NCI-H82 treated with DMSO at 0.1 percent for 48 hours (cell line): ENCODE results near the gene SLC6A17.

Experiments
- DNase-seq: peaks from one replicate; lab custom pipeline; 2025; ENCODE audit not compliant: unreplicated experiment; lab: John Stamatoyannopoulos, UW

Gene SLC6A17

DNA sequence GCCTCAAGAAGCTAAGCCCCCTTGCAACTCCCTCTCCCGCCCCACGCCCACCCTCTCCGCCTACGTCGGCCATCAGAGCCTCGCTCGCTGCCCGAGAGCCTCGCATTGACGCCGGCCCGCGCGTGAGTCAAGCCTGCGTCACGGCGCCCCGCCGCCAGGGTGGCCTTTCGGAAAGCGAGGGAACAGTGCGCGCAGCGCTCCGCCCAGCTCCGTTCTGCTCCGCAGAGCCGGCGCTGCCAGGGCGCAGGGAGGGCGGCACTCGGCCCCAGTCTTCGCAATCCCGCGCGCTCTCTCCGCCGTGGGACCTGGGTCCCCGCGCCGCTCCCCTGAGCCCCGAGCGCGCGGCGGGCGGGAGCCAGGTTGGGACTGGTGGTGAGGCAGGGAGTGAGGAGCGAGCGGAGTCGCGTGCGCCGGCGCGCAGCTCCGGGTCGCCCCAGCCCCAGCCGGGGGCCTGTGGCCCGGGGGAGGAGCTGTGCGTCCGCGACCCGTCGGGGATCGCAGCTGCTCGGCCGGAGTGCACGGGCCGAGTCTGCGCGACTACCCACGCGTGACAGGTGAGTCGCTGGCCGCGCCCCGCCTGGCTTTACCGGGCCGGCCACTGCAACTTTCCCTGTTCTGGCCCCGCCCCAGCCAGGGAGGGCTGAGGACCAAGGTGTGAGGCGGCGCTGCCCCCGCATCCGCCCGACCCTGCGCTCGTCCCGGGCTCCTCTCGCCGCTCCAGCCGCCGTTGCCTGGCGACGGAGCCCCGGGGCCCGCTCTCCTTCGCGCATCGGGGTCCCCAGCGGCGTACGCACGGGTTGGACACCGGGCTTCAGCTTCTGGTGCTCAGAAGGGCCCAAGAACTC is at the start of gene SLC6A17:
Gene SLC6A17 (plus strand): TSS at position 165 of the 845 bp plus-strand sequence. CDS start 16,436 bp downstream, outside the sequence.
- no peak for DNase-seq

DNA sequence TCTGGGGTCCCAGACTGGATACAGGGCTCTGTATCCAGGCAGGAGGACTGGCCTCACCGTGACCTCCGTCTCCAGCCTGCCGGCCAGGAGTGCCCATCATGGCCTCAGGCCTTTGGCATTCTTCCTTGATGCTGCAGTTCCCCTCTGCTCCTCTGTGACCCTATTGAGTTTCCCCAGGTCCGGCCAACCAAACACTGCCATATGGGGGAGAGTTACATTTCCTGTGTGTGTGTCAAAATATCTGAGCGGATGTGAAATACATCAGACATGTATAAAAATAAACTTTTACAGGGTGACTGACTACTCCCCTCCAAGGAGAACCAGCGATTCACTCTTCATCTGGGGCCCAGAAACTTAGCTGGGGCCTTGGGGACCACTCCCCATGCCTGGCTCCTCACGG is 48.2 kb upstream of the SLC6A17 start:
- DNase-seq: no peak

DNA sequence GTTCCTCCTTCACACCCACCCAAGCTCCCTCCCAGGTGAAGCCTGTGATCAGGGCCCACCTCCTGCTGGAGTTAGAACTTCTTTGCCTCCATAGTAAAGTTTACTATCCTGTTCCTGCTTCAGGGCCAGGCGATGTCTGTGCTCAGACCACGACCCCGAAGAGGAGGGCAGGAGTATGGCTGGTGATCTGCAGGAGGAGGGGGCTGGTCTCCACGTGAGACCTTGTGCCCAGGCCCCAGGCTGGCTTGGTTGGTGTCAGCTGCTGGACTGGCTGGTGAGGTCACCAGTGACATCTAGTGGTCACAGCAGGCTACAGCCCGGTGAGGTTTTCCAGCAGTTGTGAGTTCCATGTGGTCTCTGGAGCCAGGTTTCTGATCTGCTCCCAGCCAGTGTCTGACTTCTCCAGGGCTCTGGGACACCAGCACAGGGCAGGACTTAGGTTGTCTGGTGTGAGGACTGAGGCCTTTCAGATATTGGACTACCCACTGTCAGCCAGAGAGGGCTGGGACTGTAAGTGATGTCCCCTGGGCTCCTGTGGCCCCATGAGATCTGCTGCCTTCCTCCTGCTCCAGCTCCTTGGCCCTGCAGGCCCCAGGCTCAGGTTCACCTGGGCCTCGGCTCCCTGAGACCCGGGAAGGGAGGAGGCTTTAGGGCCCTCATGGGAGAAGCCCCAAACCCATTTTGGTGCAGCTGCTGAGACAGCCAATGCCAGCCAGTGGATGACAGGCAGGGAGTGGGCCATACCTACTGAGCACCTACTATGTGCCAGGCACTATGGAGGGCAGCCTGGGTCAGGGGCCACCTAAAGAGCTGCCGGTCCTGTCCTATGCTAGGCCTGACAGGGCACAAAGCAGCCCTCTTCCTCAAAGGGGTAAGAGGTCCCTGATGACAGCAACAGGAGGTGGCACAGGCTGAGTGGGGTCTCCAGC is 44.0 kb upstream of the SLC6A17 start:
- peak; percentile 17 for DNase-seq

DNA sequence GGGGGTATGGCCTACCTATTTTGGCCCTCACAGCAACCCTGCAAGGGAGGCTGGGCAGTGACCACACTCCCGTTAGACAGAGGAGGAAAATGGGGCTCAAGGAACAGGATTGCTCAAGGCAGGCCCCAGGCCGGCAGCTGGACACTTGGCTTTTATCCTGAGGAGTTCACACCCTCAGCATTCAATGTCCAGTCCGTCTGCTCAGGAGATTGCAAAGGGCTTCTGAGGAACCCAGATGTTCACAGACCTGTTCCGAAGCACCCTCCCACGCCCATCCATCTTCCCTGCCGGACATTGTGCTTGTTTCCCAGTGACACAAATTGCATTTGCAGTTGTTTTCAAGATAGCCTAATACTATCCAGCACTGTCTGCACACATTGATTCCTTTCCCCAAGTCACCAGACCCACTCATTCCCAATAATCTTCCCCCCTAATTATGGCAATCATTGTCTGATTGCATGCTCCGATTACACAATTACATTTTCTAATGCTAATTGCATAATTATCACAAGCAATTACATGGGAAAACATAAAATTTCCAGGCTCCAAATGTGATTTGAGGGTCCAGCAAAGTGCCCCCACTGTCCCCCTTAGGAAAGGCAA is 42.3 kb upstream of the SLC6A17 start:
- no peak for DNase-seq

DNA sequence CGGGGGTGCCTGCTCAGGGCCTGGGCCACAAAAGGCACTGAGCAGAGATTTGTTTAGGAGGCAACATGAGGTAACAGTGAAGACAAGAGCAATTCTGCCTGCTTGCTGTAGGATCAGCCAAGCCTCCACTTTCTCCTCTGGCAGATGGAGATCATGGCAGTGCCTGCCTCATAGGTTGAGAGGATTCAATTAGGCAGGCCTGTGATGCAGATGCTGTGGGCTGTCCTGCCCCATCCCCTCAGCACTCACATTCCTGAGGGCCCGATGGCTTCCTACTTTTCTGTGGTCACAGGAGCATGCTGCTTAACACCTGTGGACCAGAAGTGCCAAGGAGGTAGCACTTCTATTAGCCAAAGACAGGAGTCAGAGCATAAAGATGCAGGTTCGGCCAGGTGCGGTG is 39.2 kb upstream of the SLC6A17 start:
- no peak for DNase-seq

DNA sequence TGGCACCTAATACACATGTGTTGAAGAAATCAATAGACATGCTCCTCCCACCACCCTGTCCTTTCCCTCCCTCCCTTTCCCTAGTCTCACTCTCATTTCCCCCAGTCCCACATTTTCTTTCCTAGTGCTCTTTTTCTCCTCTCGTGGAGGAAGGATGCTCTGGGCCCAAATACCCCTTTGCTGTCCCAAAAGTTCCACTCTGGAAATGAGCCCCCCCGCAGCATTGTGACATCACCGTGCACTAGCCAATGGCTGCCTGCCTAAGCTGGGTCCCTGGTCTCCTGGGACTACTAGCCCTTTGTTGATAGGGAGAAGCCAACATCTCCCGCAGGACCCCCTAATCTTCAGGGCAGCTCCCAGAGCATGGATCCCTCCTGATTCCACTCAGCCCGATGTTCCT is 38.2 kb upstream of the SLC6A17 start, which contains the start of gene UBL4B:
Gene UBL4B (plus strand): TSS at position 301 of the 400 bp plus-strand sequence. CDS start 92 bp downstream, at position 393.
- no peak for DNase-seq

DNA sequence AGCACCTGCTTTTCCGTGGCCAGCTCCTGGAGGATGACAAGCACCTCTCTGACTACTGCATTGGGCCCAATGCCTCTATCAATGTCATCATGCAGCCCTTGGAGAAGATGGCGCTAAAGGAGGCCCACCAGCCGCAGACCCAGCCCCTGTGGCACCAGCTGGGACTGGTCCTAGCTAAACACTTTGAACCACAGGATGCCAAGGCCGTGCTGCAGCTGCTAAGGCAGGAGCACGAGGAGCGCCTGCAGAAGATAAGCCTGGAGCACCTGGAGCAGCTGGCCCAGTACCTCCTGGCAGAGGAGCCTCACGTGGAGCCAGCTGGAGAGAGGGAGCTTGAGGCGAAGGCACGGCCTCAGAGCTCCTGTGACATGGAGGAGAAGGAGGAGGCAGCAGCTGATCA is 37.6 kb upstream of the SLC6A17 start:
- no peak for DNase-seq

DNA sequence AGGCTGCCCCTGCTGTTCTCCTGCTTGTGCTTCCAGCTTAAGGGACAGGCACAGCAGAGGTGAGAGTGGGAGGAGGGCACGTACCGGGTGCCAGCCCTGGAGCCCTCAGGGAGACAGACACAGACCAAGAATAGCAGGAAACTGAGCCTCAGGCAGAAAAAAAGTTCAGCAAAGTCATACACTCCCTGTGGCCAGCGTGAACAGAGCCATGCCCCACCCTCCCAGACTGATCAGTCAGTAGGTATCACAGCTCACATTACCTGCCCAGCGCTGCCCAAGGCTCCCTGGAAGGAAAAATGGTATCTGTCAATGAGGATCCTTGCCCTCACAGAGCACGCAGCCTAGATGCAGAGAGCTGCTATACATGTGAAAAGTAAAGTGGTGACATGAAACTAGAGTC is 36.7 kb upstream of the SLC6A17 start:
- no peak for DNase-seq

DNA sequence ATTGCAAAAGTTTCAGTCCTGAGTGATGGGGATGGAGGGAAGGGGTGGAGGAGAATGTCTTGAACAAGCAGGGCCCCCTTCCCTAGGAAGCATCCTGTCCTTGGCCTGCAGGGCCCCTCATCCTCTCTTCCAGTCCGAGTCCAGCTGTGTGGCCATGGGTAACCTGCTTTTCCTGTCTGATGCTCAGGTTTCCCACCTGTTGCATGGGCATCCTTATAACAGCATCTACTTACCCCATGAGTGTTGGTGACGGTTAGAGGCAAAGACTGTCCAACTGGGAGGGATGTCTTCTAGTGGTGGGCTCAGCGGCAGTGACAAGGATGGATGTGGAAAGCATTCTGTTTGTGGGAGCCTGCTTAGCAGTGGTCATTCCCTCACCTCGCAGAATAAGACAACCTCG is 36.1 kb upstream of the SLC6A17 start:
- no peak for DNase-seq

DNA sequence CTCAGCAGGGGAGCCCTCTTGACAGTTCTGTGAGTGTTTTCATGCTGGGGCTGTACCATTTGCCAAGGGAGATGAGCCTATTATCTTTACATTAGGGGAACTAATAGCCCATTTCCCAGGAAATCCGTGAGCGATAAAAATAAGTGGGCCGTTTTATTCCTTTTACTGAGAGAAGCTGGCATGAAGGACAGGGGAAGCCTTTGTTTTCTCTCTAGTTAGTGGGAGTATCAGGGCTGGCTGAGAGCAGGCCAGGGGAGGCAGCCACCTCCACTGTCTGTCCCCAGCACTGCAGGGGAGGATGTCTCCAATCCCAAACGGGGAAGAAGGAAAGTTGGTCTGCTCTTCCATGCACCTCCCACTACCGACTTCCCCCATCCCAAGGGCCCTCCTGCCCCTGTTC is 35.5 kb upstream of the SLC6A17 start:
- DNase-seq: no peak

DNA sequence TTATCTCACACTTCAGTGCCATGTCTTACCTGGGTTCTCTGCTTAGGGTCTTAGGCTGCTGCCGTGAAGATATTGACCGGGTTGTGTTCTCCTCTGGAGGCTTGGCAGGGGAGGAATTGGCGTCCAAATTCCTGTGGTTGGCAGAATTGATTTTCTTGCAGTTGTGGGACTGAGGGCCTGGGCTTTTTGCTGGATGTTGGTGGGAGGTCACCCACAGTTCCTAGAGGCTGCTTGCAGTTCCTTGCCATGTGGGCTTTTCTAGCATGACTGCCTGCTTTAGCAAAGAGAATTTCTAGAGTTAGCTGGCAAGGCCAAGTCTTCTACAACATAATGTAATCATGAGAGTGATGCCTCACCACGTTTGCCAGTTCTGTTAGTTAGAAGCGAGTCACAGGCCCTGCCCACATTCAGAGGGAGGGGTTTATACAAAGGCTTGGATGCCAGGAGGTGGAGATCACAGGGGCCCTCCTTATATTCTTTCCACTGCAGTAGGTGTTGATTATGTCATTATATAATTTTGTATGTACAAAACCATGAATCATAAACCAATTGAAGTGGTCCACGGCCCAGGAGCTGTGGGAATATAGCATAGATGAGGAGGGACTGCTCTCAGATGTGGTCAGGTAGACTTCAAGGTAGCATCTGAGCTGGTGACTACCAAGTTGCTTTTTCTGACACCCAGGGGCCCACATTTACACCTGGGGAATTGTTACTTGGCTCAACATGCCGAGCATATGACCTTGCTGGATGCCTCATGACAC is 31.5 kb upstream of the SLC6A17 start:
- no peak for DNase-seq

DNA sequence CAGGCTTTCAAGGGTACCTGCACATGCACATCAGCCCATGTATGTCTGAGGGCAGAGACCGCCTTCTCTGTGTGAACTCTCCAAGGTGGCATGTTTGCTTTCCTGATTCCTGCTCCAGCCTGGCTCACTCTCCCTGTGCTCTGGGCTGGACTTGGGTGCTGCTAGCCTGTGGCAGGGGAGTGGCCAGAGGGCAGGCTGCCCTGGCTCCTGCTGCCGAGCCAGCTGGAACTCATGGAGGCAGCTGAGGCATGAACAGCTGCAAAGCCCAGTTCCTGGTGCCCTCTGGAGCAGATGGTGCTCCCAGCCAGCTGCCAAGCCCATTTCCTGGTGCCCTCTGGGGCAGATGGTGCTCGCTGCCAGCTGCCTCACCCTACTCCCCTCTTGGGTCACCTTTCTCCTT is 30.5 kb upstream of the SLC6A17 start:
- no peak for DNase-seq

DNA sequence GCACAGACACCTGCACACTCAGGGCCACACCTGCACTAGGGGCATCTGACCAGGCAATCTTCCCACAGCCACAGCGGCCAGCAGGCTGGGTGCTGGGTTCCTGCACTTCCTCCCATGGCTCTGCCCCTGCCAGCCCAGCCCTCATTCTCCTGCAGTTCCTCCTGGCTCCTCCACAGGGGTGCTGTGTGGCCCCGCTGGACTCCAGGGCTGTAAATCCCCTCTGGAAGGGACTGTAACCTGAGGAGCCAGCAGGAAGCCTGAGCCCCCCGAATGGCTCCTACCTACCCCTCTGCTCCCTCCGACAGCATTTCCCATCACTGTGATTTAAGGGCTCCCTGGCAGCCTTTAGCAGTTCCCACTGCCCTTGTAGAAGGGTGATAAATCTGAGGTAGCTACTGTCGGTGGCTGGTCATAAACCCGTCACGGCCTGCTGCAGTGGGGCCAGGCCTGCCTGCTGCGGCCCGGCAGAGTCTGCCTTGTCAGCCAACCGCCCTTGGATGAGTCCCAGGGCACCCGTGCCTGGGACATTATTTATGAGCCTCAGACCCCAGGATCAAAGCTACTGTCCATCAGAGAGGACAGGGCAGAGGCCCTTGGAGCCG is 29.2 kb upstream of the SLC6A17 start:
- DNase-seq: no peak

DNA sequence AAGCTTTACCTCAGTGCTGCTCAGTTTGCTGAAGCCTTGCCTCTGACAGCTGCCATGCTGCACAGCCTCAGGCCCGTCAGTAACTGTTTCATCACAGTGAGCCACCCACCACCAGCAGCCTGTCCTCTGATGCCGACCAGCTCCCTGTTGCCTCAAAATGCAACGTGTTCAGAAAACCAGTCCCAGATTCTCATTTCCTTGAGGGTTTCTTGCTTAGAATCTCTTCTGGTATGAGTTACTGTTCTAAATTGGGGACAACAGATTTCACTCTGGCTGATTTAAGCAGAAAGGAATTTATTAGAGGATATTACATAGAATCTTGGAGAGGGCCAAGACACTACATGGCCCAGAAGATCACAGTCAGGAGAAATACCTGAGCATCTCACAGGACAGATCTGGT is 27.1 kb upstream of the SLC6A17 start:
- no peak for DNase-seq

DNA sequence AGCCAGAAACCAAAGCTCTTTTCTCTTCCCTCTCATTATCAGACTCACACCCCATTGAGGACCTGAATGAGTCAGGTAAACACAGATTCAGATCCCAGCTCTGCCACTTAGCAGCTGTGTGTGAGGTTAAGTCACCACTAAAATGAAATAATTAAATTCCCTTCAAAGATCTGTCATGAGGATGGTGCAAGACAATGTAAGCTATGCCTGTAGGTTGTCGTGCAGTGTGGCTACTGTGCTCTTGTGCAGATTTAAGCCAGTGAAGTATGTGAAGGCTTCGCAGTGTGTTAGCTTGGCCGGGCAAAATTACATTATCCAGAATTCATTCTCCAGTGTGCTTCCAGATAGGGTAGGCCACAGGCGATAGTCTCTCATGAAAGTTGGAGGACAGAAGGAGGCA is 24.5 kb upstream of the SLC6A17 start:
- DNase-seq: no peak

DNA sequence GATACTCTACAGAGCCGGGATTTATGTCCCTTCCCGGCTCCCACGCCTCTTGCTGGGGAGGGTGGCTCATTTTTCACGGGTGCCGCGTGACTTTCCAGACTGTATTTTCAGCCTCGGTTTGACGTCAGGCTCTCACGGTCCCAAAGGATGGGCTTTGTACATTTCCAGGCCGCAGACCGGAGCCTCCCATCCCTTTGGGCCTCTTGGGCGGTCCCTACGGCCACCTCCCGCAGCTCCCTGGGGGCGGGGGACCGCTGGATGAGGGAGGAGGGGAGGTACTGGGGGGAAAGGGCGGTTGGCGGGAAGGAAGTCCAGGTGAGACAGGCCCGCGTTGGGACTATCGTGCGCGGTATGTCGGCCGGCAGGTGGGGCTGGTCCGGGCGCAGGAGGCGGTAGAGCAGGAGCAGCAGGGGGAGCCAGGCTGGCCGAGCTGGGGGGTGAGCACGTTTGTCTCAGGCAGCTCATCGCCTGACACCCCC is 20.1 kb upstream of the SLC6A17 start:
- no peak for DNase-seq

DNA sequence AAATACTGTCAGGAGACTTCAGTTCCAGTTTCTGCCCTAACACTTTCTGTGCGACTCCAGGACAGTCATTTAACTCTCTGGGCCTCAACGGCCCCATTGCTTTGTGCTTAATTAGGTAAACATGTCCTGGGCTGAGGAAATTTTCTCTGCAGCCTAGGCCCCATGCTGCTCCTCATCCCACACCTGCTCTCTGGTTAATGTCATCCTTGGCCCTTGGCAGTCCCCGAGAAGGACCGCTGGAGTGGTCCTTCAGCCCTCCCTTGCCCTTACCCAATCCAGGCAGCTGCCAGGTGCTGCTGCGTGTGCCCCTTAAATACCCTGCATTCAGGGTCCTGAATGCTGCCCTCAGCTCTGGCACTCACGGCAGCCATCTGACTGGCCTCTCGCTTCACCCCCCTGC is 19.3 kb upstream of the SLC6A17 start:
- DNase-seq: no peak

DNA sequence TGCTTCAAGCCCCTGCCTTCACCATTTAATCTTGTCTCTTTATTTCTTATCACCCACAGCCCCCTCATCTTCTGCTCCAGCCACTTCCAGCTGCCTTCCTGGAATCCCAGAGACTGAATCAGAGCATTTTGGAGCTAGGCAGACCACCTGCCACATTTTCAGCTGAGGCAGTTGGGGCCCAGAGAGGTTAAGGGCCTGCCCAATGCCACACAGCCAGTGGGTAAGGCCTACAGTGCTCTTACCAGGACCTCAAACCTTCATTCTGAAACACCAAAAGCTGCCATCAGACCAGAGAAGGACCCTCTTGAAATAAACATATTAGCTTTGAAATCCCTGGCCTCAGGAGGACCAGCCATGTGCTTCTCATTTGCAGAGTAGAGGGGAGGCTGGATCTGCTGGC is 17.6 kb upstream of the SLC6A17 start:
- DNase-seq: no peak

DNA sequence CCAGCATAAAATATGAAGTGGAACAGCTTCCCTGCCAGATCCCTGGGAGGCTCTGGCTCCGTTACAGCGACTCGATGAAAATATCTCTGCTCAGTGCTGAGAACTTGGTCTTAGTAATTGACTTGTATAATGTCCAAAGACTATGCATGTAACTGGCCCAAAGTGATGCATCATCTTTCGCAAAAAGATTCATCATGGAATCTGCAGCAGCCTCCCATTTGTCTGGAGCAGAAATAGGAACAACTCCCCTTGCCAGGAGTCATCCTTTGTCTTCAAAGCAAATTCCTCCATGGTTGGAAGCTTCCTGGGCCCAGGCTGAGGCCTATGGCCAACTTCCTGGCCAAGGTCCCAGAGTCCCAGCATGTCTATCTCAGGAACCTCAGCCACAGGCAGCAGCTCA is 16.9 kb upstream of the SLC6A17 start:
- no peak for DNase-seq

DNA sequence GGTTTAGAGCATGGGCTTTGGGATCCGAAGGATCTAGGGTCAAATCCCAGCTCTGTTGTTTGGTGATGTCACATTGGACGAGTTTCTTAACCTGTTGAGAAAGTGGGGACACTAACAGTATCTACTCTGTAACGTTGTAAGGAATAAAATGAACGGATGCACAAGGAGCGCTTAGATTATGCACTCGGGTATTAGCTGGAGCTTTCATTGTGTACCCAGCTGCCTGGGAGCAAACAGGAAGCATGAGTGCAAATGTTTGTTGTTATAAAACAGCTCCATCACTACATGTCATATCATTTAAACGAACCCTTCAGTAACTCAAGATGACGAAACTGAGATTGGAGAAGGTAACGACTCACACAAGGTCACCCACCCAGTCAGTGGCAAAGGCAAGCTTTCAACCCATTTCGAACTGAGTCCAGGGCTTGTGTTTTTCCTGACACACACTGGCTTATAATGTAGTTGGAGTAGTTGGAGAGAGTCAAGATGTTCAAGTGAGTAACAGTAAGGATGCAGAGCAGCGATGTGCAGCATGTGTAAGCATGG is 16.2 kb upstream of the SLC6A17 start:
- DNase-seq: no peak
